HEK293 (cell line): ENCODE data around the gene KDM4B.

Experiments used
- CTCF ChIA-PET: fragments of 350-600 bp; formaldehyde crosslinking; extraction: SDS; loops from one replicate; lab custom pipeline; 2021; ENCODE audit warnings: antibody characterized with exemption; lab: Yijun Ruan, JAX
- POLR2A ChIA-PET: fragments of 300-600 bp; formaldehyde crosslinking; extraction: SDS; loops from one replicate; lab custom pipeline; 2020; ENCODE audit warnings: antibody characterized with exemption, inconsistent platforms; lab: Yijun Ruan, JAX
- H3K27ac ChIP-seq: fragments of 200-500 bp; sonication (Bioruptor generic); 2 replicates; pipeline ENCODE4 v1.5.1; 2014; ENCODE audit warnings: low read depth, low read length, control low read depth, inconsistent platforms; ENCODE audit errors: extremely low read depth
- H3K36me3 ChIP-seq, 2 experiments: fragments of 200-500 bp in 1 of 2; sonication (Bioruptor generic) in 1 of 2; 1 replicate in 1 of 2; 2 replicates in 1 of 2; pipeline ENCODE4 v1.5.1; 2014 to 2017; ENCODE audit warnings: inconsistent platforms in 2 of 2, low read length in 2 of 2; ENCODE audit not compliant: control insufficient read depth in 2 of 2, insufficient read depth in 1 of 2
- H3K4me1 ChIP-seq: fragments of 200-500 bp; sonication (Bioruptor generic); 2 replicates; pipeline ENCODE4 v1.5.1; 2014; ENCODE audit warnings: mild to moderate bottlenecking, low read length, inconsistent platforms; ENCODE audit not compliant: control insufficient read depth, insufficient read depth
- H3K4me3 ChIP-seq: 2 replicates; pipeline ENCODE4 v1.5.1; 2011; ENCODE audit warnings: low read depth, mild to moderate bottlenecking, control low read depth, low read length, moderate library complexity
- H3K9me3 ChIP-seq: fragments of 200-500 bp; sonication (Bioruptor generic); 2 replicates; pipeline ENCODE4 v1.5.1; 2014; ENCODE audit warnings: low read depth, low read length, inconsistent platforms; ENCODE audit not compliant: control insufficient read depth, insufficient read depth
- GLI4 ChIP-seq: fragments of 450-650 bp; formaldehyde crosslinking; IDR thresholded peaks from 2 replicates; pipeline ENCODE4 v1.5.1; 2016; ENCODE audit warnings: missing biosample characterization, missing genetic modification characterization
- HOXD13 ChIP-seq: sonication (generic); formaldehyde crosslinking; IDR thresholded peaks from 2 replicates; pipeline ENCODE4 v1.8.0; 2022; ENCODE audit warnings: missing genetic modification reagents, borderline replicate concordance
- REST ChIP-seq: fragments of 450-650 bp; formaldehyde crosslinking; IDR thresholded peaks from 2 replicates; pipeline ENCODE4 v1.5.1; 2016; ENCODE audit warnings: missing biosample characterization, missing genetic modification characterization
- ZBTB21 ChIP-seq: fragments of 450-650 bp; formaldehyde crosslinking; IDR thresholded peaks from 2 replicates; pipeline ENCODE4 v1.5.1; 2017; ENCODE audit warnings: missing biosample characterization, missing genetic modification characterization
- ZNF501 ChIP-seq: fragments of 450-650 bp; formaldehyde crosslinking; IDR thresholded peaks from 2 replicates; pipeline ENCODE4 v1.5.1; 2016; ENCODE audit warnings: missing biosample characterization, missing genetic modification characterization
- ZNF513 ChIP-seq: fragments of 450-650 bp; IDR thresholded peaks from 2 replicates; pipeline ENCODE4 v1.5.1; 2018; ENCODE audit warnings: missing biosample characterization, missing genetic modification characterization
- ZNF514 ChIP-seq: fragments of 450-650 bp; formaldehyde crosslinking; IDR thresholded peaks from 2 replicates; pipeline ENCODE4 v1.5.1; 2016; ENCODE audit warnings: missing biosample characterization, missing genetic modification characterization
- ZNF664 ChIP-seq: fragments of 450-650 bp; formaldehyde crosslinking; IDR thresholded peaks from 2 replicates; pipeline ENCODE4 v1.5.1; 2016; ENCODE audit warnings: missing biosample characterization, missing genetic modification characterization

The KDM4B gene

GRCh38 chr19:5200844-5201243, 231.9 kb downstream of the KDM4B start (continued):
- TF ChIP-seq GLI4 (tag by site-specific recombination) (no peak), ZNF664 (tag by site-specific recombination) (0 out of 2 replicates have a peak, but pooled peaks have one; percentile 31), ZNF501 (tag by site-specific recombination) (no peak)

GRCh38 chr19:5202553-5202952, 233.6 kb downstream of the KDM4B start:
- ChIA-PET POLR2A (no interaction called here), CTCF (no interaction called here)
- Histone ChIP-seq H3K4me3 (no peak overlapping the region), H3K4me1 (no peaks in the 10 kb centered on the region), H3K9me3 (no peaks in the 10 kb centered on the region), H3K27ac (no peak overlapping the region), H3K36me3 (peaks cover 0 to 2% of the 10 kb centered on the region in 2 experiments; a peak in 1 of 3 replicates)
- no peak for TF ChIP-seq ZNF513 (tag by site-specific recombination)
- no peak for TF ChIP-seq ZBTB21 (tag by site-specific recombination)
- TF ChIP-seq HOXD13 (CRISPR knock-in tag), result no peak
- no peak for TF ChIP-seq REST (tag by site-specific recombination)
- TF ChIP-seq ZNF664 (tag by site-specific recombination), result no peak
- no peak for TF ChIP-seq ZNF514 (tag by site-specific recombination)
